ENCODE data around the gene CHKA.

The CHKA gene

GRCh38 chr11:68039526-68040086, 81.6 kb downstream of the CHKA start:
- Histone ChIP-seq H3K4me3 (peak overlapping the region; percentile 67 to 94 (median 77)), H3K4me2 (peak overlapping the region; percentile 93 to 100 (median 98)), H3K27me3 (no peaks in the 10 kb centered on the region), H3K4me1 (peaks cover 66 to 95% (median 86%) of the 10 kb centered on the region in 10 experiments), H4K20me1 (peaks cover 24 to 43% (median 41%) of the 10 kb centered on the region in 11 experiments), H3K9ac (peak overlapping the region; percentile 79 to 90 (median 86)), H3K27ac (peak overlapping the region; percentile 70 to 92 (median 88)), H3K9me3 (replicated peaks in 1 of 11) (no peaks in the 10 kb centered on the region), H3K36me3 (peaks cover 25 to 57% (median 33%) of the 10 kb centered on the region in 11 experiments)
- TF ChIP-seq Cebpa-rat (IDR thresholded peaks at IDR 0.05): no peak

- H3K9me3 ChIP-seq (replicated peaks in 1 of 11): no peaks in the 10 kb centered on the region
- H3K9ac ChIP-seq: peak within 1 kb of the TSS; percentile 79 to 90 (median 86)
- H3K4me2 ChIP-seq: peak within 1 kb of the TSS; percentile 93 to 100 (median 98)
- peaks cover 24 to 56% (median 32%) of the 10 kb centered on the region in 11 experiments for H3K36me3 ChIP-seq
- peaks cover 73 to 91% (median 80%) of the 10 kb centered on the region in 10 experiments for H3K4me1 ChIP-seq
- H3K4me3 ChIP-seq: peak within 1 kb of the TSS; percentile 67 to 94 (median 77)
- peaks cover 24 to 37% (median 34%) of the 10 kb centered on the region in 11 experiments for H4K20me1 ChIP-seq
- no peaks in the 10 kb centered on the region for H3K27me3 ChIP-seq
- peak within 1 kb of the TSS; percentile 70 to 92 (median 88) for H3K27ac ChIP-seq
- no peak for TF ChIP-seq Cebpa-rat (IDR thresholded peaks at IDR 0.05)
These were observed 82.3 kb downstream of the CHKA start, which contains the start of gene TCIRG1 for GRCh38 chr11:68038718-68039525. Gene TCIRG1 (plus strand): TSS chr11:68039025. CDS start chr11:68041272, 2,247 bp downstream.

- H3K9ac ChIP-seq: peak overlapping the region; percentile 79 to 90 (median 86)
- no peak for TF ChIP-seq Cebpa-rat (IDR thresholded peaks at IDR 0.05)
- peak overlapping the region; percentile 67 to 94 (median 77) for H3K4me3 ChIP-seq
- H3K36me3 ChIP-seq: peaks cover 24 to 56% (median 32%) of the 10 kb centered on the region in 11 experiments
- peak overlapping the region; percentile 70 to 92 (median 88) for H3K27ac ChIP-seq
- peaks cover 23 to 30% (median 28%) of the 10 kb centered on the region in 11 experiments for H4K20me1 ChIP-seq
- H3K4me2 ChIP-seq: peak overlapping the region; percentile 93 to 100 (median 98)
- H3K4me1 ChIP-seq: peaks cover 73 to 84% (median 77%) of the 10 kb centered on the region in 10 experiments
- H3K9me3 ChIP-seq (replicated peaks in 1 of 11): no peaks in the 10 kb centered on the region
- H3K27me3 ChIP-seq: no peaks in the 10 kb centered on the region
These were observed 82.9 kb downstream of the CHKA start for GRCh38 chr11:68038226-68038717.

- H3K4me2 ChIP-seq: peak overlapping the region; percentile 93 to 100 (median 98)
- no peaks in the 10 kb centered on the region for H3K9me3 ChIP-seq (replicated peaks in 1 of 11)
- peaks cover 16 to 24% (median 22%) of the 10 kb centered on the region in 11 experiments for H4K20me1 ChIP-seq
- H3K4me1 ChIP-seq: peaks cover 67 to 79% (median 72%) of the 10 kb centered on the region in 10 experiments
- H3K27me3 ChIP-seq: no peaks in the 10 kb centered on the region
- no peak for TF ChIP-seq Cebpa-rat (IDR thresholded peaks at IDR 0.05)
- peak overlapping the region; percentile 79 to 92 (median 88) for H3K27ac ChIP-seq
- H3K4me3 ChIP-seq: peak overlapping the region in 4 of 10 experiments; percentile 79 to 94 (median 90); a peak in 4 of 20 replicates
- H3K36me3 ChIP-seq: peaks cover 24 to 56% (median 32%) of the 10 kb centered on the region in 11 experiments
- H3K9ac ChIP-seq: peak overlapping the region; percentile 79 to 90 (median 86); a peak in 21 of 22 replicates
These were observed 83.6 kb downstream of the CHKA start for GRCh38 chr11:68037411-68038225.

- Histone ChIP-seq H3K4me2 (peak overlapping the region; percentile 93 to 100 (median 98)), H4K20me1 (peaks cover 8 to 15% (median 13%) of the 10 kb centered on the region in 11 experiments; a peak in 18 of 22 replicates), H3K4me3 (peak overlapping the region in 4 of 10 experiments; percentile 6 to 43 (median 31); a peak in 4 of 20 replicates), H3K4me1 (peaks cover 64 to 79% (median 69%) of the 10 kb centered on the region in 10 experiments), H3K36me3 (peaks cover 22 to 55% (median 29%) of the 10 kb centered on the region in 11 experiments), H3K9ac (peak overlapping the region; percentile 57 to 89 (median 84)), H3K9me3 (replicated peaks in 1 of 11) (no peaks in the 10 kb centered on the region), H3K27me3 (no peaks in the 10 kb centered on the region), H3K27ac (peak overlapping the region; percentile 73 to 92 (median 88))
- TF ChIP-seq Cebpa-rat (IDR thresholded peaks at IDR 0.05): no peak
These were observed 84.4 kb downstream of the CHKA start for GRCh38 chr11:68036717-68037239.

GRCh38 chr11:68036141-68036716, 85.0 kb downstream of the CHKA start:
- Histone ChIP-seq H3K9ac (peak overlapping the region; percentile 57 to 89 (median 84)), H3K4me2 (peak overlapping the region; percentile 93 to 100 (median 98)), H3K4me3 (peak overlapping the region in 4 of 10 experiments; percentile 6 to 43 (median 31); a peak in 6 of 20 replicates), H3K27me3 (no peaks in the 10 kb centered on the region), H3K4me1 (peaks cover 64 to 79% (median 69%) of the 10 kb centered on the region in 10 experiments), H3K36me3 (peaks cover 22 to 49% (median 28%) of the 10 kb centered on the region in 11 experiments), H3K9me3 (replicated peaks in 1 of 11) (no peaks in the 10 kb centered on the region), H4K20me1 (peaks cover 2 to 10% (median 8%) of the 10 kb centered on the region in 11 experiments; a peak in 18 of 22 replicates), H3K27ac (peak overlapping the region; percentile 73 to 92 (median 88))
- TF ChIP-seq Cebpa-rat (IDR thresholded peaks at IDR 0.05): no peak

- Histone ChIP-seq H3K9me3 (replicated peaks in 1 of 11) (no peaks in the 10 kb centered on the region), H3K4me2 (peak overlapping the region in 6 of 11 experiments; percentile 97 to 100 (median 100); a peak in 12 of 22 replicates), H3K4me1 (peaks cover 58 to 74% (median 65%) of the 10 kb centered on the region in 10 experiments), H3K36me3 (peaks cover 22 to 47% (median 27%) of the 10 kb centered on the region in 11 experiments), H3K27ac (peak overlapping the region in 6 of 11 experiments; percentile 79 to 90 (median 87); a peak in 13 of 22 replicates), H4K20me1 (peaks cover 0 to 1% (median 0%) of the 10 kb centered on the region in 11 experiments; a peak in 3 of 22 replicates), H3K4me3 (no peak overlapping the region), H3K9ac (peak overlapping the region in 9 of 11 experiments; percentile 15 to 89 (median 78); a peak in 11 of 22 replicates), H3K27me3 (no peaks in the 10 kb centered on the region)
- no peak for TF ChIP-seq Cebpa-rat (IDR thresholded peaks at IDR 0.05)
These were observed 85.8 kb downstream of the CHKA start for GRCh38 chr11:68035266-68035876.

All from BLaER1 treated with 17β-estradiol and CSF1 and Interleukin-3, amounts not matched to agents 10 nM and 100 nM (cell line).